ENCODE data around the gene PDLIM5. TPM values are rescaled to one million over a fixed set of nuclear protein-coding genes. Genes with fewer than 3 reads are reported as not detected.
"Not testable (repeated sequence)": the region's sequence is repeated elsewhere in the genome, so short reads cannot be mapped to it uniquely, and the experiment has no call there.

PDLIM5 gene
- polyA plus RNA-seq, 1 donor, result 268 TPM

GRCh38 chr4:94654714-94655113 lies 203.0 kb downstream of the PDLIM5 start:
- no peak for DNase-seq

DNA sequence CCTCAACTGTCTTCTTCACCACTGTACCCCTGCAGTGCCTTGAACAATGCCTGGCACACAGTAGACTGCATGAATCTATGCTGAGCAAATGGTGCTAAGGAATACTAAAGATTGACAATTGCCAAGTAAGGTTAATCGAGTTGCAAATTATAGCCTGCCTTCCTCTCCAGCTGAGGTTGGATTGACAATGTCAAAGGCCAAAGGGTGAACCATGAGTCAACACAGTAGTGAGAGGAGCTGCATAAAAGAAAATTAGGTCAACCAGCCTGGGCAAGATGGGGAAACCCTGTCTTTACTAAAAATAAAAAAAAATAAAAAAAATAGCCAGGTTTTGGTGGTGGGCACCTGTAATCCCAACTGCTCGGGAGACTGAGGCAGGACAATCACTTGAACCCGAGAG lies 208.9 kb downstream of the PDLIM5 start:
- DNase-seq, result no peak

DNA sequence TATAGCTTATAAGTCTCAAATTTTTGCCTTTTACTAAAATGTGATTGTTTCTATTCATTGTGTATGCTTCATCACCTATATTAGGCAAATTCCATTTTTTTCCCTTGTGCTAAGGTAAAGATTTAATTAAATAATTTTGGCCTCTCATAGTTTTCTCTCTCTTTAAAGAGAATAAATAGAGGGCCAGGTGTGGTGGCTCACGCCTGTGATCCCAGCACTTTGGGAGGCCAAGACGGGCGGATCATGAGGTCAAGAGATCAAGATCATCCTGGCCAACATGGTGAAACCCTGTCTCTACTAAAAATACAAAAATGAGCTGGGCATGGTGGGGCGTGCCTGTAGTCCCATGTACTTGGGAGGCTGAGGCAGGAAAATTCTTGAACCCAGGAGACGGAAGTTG lies 213.3 kb downstream of the PDLIM5 start:
- not testable (repeated sequence) for DNase-seq

GRCh38 chr4:94665500-94666404 lies 214.0 kb downstream of the PDLIM5 start:
- DNase-seq, result no peak

- no peak for DNase-seq
Observed at GRCh38 chr4:94668724-94669123, 217.0 kb downstream of the PDLIM5 start.

GRCh38 chr4:94669672-94670664 lies 218.2 kb downstream of the PDLIM5 start:
- no peak for DNase-seq

- no peak for DNase-seq
Observed at GRCh38 chr4:94671113-94671512, 219.4 kb downstream of the PDLIM5 start.

- no peak for DNase-seq
Observed at GRCh38 chr4:94673961-94674360, 222.2 kb downstream of the PDLIM5 start.

DNA sequence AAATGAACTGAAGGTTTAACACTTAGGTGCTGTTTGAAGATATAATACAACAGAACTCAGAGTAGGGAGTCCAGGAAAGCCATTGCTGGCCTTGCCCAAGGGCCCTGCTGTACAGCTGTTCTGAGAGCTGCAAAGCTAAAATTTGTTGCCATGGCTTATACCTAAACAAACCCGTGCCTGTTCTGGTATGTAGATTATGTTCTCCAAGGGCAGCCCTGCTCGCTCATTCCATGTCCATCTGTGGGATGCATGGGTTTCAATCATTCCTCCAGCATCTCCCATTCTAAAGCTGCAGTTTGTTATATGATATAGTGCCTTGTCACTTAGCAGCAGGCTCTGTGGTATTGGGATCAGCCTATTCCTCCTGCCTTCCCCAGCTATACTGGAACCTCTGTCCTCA lies 225.2 kb downstream of the PDLIM5 start:
- DNase-seq, result peak; percentile 29

GRCh38 chr4:94678896-94679295 lies 227.2 kb downstream of the PDLIM5 start:
- no peak for DNase-seq

DNA sequence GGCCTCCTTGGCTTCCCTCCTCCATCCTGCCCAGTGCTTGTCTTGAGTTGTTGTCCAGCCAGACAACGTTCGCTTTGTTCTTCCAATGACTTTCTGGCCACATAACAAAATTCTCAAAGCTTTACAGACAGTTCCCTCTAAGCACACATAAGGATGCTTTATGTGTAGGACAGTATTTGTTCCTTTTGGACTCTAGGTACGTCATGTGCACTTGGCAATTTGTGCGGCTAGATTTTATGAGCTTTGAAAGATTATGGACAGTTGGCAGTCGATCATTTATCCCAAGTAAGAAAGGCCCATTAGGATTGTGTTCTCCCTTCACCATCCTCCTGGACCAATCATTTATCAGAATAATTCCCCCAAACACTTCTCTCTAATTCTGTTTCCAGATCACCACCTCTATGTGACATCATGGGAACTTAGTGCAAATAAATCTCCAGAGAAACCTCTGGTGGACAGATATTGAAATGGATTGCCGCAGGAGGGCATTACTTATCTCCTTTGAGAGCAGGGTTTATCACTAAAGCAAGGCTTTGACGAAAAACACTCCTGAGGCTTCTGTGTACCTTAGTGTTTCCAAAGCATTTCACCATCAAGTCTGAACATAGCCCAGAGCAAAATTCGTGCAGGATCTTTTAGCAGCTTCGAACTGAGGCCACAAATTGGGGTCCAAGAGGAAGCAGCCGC lies 228.6 kb downstream of the PDLIM5 start:
- no peak for DNase-seq

DNA sequence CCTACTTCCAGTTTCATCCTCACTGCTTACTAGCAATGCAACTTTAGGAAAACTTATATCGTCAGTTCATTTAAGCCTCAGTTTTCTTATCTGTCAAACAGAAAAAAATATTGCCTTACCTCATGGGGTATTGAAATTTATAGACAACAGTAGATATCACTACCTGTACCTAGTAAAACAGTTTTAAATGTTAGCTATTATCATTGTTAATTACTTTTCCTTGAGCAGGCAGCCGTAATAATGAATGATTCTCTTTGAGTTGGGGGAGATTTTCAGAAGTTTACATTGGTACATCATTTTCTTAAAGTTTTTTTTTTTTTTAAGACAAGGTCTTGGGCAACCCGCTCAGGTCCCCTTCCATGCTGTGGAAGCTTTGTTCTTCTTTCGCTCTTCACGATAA lies 234.3 kb downstream of the PDLIM5 start:
- DNase-seq, result no peak

DNA sequence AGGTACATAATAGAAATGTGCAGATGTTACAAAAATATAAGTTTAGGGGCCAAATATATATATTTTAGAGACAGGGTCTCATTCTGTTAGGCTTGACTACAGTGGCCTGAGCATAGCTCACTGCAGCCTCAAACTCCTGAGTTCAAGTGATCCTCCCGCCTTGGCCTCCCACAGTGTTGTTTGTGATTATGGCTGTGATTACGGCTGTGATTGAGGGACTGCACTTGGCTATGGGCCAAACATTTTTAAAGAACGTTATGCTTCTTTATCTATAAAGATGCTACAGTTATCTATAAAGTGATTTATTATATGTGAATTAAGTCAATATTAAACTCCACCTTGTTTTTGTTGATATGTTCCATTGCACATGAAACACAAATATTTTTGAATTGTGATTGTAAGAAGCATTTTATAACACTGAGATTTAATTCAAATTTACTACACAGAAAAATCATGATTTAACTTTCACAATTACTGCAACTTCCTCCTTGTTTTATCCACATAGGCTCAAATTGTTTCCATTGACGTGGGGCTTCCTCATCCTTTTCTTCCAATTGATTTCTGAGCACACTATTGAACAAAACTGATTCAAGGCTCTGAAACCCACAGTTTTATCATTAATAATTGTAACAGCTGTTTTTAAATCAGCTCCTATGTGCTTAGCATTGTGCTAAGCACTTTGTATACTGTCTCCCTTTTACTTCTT lies 237.6 kb downstream of the PDLIM5 start:
- DNase-seq, result no peak

- no peak for DNase-seq
Observed at GRCh38 chr4:94690851-94691254, 239.1 kb downstream of the PDLIM5 start.

GRCh38 chr4:94691552-94691951 lies 239.8 kb downstream of the PDLIM5 start:
- DNase-seq, result no peak

- no peak for DNase-seq
Observed at GRCh38 chr4:94695384-94695783, 243.6 kb downstream of the PDLIM5 start.

GRCh38 chr4:94698187-94698586 lies 246.4 kb downstream of the PDLIM5 start:
- no peak for DNase-seq

DNA sequence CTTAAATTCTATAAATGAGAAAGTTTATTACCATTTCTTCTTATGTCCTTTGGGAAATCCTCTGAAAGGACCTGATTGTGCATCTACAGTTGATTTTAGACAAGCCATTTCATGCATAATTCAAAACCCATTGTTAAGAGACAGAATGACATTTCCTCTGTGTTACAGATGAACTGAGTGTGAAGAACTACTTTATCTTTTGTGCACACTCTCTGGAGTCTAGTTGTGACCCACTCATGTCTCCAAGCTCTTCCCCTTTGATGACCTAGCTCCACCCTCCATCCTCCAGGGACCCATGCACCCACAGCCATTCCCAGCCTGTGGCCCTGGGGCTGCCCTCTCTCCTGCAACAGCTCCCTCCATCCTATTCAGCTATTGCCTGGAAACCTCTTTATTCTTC lies 248.6 kb downstream of the PDLIM5 start:
- no peak for DNase-seq

DNA sequence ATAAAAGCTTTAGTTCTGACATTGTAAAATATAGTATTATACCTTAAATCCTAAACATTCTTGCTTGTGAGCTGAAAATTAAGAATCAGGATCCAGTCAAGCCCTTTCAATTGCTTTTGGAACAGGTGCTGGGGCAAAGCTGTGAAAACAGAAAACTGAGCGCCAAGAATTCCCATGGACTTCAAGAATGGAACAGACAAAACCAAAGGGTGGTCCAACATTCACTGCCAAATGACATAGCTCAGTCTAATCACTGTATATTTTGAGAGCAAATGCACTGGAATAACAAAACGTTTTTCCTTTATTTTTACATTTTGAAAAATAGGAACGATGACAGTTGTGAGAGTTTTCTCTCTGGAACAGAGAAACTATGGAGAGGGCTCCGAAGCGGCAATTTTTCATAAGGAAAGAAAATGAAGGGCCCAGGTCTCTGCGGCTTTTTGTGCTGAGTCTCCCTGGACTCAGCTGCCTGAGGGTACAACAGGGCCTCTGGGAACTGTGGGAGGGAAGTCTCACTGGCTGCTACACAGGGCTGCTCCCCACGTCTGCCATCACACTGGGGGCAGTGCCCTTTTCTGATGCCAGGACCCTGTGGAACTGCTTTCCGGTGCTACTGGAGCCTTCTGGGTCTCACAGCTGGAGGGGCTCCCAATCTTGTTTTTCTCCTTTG lies 250.0 kb downstream of the PDLIM5 start:
- DNase-seq, result no peak

DNA sequence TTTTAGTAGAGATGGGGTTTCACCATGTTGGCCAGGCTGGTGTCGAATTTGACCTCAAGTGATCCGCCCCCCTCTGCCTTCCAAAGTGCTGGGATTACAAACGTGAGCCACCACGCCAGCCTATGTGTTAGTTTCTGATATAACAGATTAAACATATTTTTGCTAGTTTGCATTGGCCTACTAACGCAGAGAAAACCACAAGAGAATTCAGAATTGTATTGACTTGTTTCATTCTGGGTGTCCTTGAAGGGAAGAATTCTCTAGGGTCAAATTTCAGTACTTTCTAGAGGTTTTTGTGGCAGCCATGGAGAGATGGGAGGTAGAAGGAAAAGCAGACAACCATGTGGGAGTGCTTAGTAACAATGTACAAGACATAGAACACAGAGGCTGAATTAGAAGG lies 259.9 kb downstream of the PDLIM5 start:
- DNase-seq, result no peak

DNA sequence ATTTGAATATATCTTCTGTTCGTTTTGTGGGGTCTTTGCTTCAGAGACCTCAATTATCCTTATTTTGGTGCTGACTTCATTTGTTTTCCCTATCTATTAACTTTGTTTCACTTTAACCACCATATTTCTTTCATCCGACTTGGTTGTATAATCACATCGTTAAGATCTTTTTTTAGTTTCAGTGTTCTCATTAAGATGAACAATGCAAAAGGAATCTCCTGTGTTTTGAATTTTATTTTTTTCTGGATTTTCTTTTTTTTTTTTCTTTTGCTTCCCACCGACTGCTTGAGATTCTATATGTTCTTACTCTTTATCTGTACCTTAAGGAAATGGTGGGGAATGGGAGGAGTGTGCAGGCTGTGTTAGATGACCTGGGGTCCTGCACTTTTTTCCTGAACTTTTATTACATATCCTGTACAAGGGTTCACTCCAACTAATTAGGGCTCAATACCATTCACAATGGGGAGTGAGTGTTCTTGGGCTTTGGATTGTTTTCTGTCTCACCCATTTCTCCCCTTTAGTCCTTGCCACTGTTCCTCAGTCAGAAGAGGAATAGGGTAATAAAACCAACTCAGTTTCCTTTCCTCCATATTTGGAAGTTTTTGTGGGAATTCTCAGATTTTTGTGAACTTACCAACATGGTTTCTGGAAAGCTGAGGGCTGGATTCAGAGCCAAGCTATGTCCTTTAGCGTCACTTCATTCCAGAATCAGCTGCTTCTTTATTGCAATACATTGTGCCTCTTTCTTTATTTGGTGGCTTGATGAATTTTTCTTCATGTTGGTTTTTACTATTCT lies 262.8 kb downstream of the PDLIM5 start:
- DNase-seq, result no peak

Measured in hindlimb muscle (tissue), 1 donor.